K562 (cell line): Measurements from ENCODE around the gene DTD1. TPM values are rescaled to one million over a fixed set of nuclear protein-coding genes. Genes with fewer than 3 reads are reported as not detected.

Experiments
- ATAC-seq: fragments of 200-7000 bp; cut with Tn5 transposase; 3 replicates; pipeline ENCODE4 v1.9.1; 2020; ENCODE audit warnings: moderate library complexity
- BruUV-seq: library from RNA; stranded (reverse); fragments of 400-500 nt; replicated peaks from 2 replicates; lab custom pipeline; 2021; lab: Mats Ljungman, UMichigan
- CTCF ChIA-PET: fragments of 300-600 bp; formaldehyde crosslinking; extraction: SDS; loops from one replicate; lab custom pipeline; 2021; ENCODE audit warnings: low intra/inter-chr PET ratio; lab: Yijun Ruan, JAX
- POLR2A ChIA-PET: fragments of 300-600, 350-650 bp; sonication (Branson Sonifier 250); formaldehyde crosslinking; extraction: SDS; loops from one replicate; lab custom pipeline; 2021; ENCODE audit warnings: antibody characterized with exemption, inconsistent platforms; lab: Yijun Ruan, JAX
- DNase-seq, 4 experiments: peaks; one replicate each; pipeline versions ENCODE4 v3.0.0 to v3.0.0-alpha.2; 2011 to 2018; ENCODE audit warnings: low spot score in 3 of 4, mixed read lengths in 3 of 4; ENCODE audit errors: extremely low read depth in 1 of 4
- FAIRE-seq: peaks from 2 replicates; lab custom pipeline; 2011; peaks lifted over from hg19 to GRCh38; lab: Jason Lieb, UNC
- H2AFZ ChIP-seq: 2 replicates; pipeline ENCODE4 v1.6.0; 2011; ENCODE audit warnings: low read depth, low read length, control low read depth, inconsistent platforms
- H3K27ac ChIP-seq: fragments of 200-600 bp; 3 replicates; pipeline ENCODE4 v1.8.0; 2011; ENCODE audit warnings: low read depth, mild to moderate bottlenecking, control low read depth, inconsistent platforms, low read length, moderate library complexity, mixed read lengths; ENCODE audit errors: extremely low read depth
- H3K27me3 ChIP-seq, 2 experiments: fragments of 300-600 bp in 1 of 2; 2 replicates in 1 of 2; 3 replicates in 1 of 2; pipeline versions ENCODE4 v1.6.0 to v1.8.0; 2011; ENCODE audit warnings: inconsistent platforms in 2 of 2, low read length in 2 of 2, mild to moderate bottlenecking in 1 of 2, mixed read lengths in 1 of 2, moderate library complexity in 1 of 2; ENCODE audit not compliant: control insufficient read depth in 2 of 2, insufficient read depth in 2 of 2
- H3K36me3 ChIP-seq: fragments of 300-600 bp; 3 replicates; pipeline ENCODE4 v1.8.0; 2011; ENCODE audit warnings: mild to moderate bottlenecking, low read length, inconsistent platforms; ENCODE audit not compliant: control insufficient read depth, insufficient read depth
- H3K4me1 ChIP-seq, 2 experiments: fragments of 200-600 bp in 1 of 2; replicated peaks in 1 of 2; 2 replicates in 1 of 2; 3 replicates in 1 of 2; pipeline versions ENCODE4 v1.5.1 to v1.8.0; 2011; ENCODE audit warnings: inconsistent platforms in 2 of 2, low read length in 2 of 2, mild to moderate bottlenecking in 1 of 2, mixed read lengths in 1 of 2, moderate library complexity in 1 of 2; ENCODE audit not compliant: control insufficient read depth in 2 of 2, insufficient read depth in 2 of 2
- H3K4me2 ChIP-seq: 2 replicates; pipeline ENCODE4 v1.6.1; 2011; ENCODE audit warnings: low read length, control low read depth, inconsistent platforms, mixed read lengths; ENCODE audit not compliant: insufficient read depth
- H3K4me3 ChIP-seq: fragments of 200-600 bp; sonication (generic), shearing (Covaris generic); 2 replicates; pipeline ENCODE4 v1.5.1; 2016; ENCODE audit warnings: control low read depth, inconsistent platforms
- H3K79me2 ChIP-seq: fragments of 200-600 bp; 3 replicates; pipeline ENCODE4 v1.8.0; 2011; ENCODE audit warnings: low read length, inconsistent platforms; ENCODE audit not compliant: control insufficient read depth, insufficient read depth
- H3K9ac ChIP-seq, 2 experiments: 2 replicates each; pipeline versions ENCODE4 v1.6.0 to v1.6.1; 2011; ENCODE audit warnings: low read depth in 2 of 2, low read length in 2 of 2, control low read depth in 1 of 2, inconsistent platforms in 1 of 2, mild to moderate bottlenecking in 1 of 2, mixed read lengths in 1 of 2; ENCODE audit not compliant: insufficient read depth in 1 of 2
- H3K9me1 ChIP-seq: one replicate; pipeline ENCODE4 v1.6.0; 2011; ENCODE audit warnings: inconsistent platforms, mild to moderate bottlenecking, low read length, moderate library complexity; ENCODE audit not compliant: control insufficient read depth, insufficient read depth
- H3K9me3 ChIP-seq: replicated peaks from 2 replicates; pipeline ENCODE4 v1.5.1; 2011; ENCODE audit warnings: low read depth, low read length, inconsistent platforms; ENCODE audit not compliant: control insufficient read depth, insufficient read depth
- H4K20me1 ChIP-seq: replicated peaks from 2 replicates; pipeline ENCODE4 v1.6.1; 2011; ENCODE audit warnings: low read length, inconsistent platforms, mixed read lengths; ENCODE audit not compliant: control insufficient read depth, insufficient read depth
- AFF4 ChIP-seq: sonication (generic); formaldehyde crosslinking; IDR thresholded peaks from 2 replicates; pipeline ENCODE4 v1.8.0; 2023; ENCODE audit warnings: mild to moderate bottlenecking, missing genetic modification reagents
- CEBPB ChIP-seq: fragments of 450-650 bp; IDR thresholded peaks from 2 replicates; pipeline ENCODE4 v1.6.1; 2016; ENCODE audit warnings: missing genetic modification characterization, missing compliant biosample characterization
- DDX20 ChIP-seq: fragments of 450-650 bp; IDR thresholded peaks from 2 replicates; pipeline ENCODE4 v1.6.1; 2016; ENCODE audit warnings: missing genetic modification characterization, low read depth, mild to moderate bottlenecking, missing compliant biosample characterization, moderate library complexity
- EP300 ChIP-seq: IDR thresholded peaks from 2 replicates; pipeline ENCODE4 v1.6.1; 2012; ENCODE audit warnings: low read length, improper control_type of control experiment
- HCFC1 ChIP-seq: IDR thresholded peaks from 2 replicates; pipeline ENCODE4 v1.6.1; 2012; ENCODE audit warnings: low read depth, low read length, improper control_type of control experiment
- MYNN ChIP-seq, 2 experiments: sonication (generic); formaldehyde crosslinking in 1 of 2; IDR thresholded peaks; 2 replicates each; pipeline versions ENCODE4 v1.5.0 to v1.6.1; 2016 to 2020; ENCODE audit warnings: antibody characterized with exemption in 1 of 2, missing genetic modification reagents in 1 of 2
- NR3C1 ChIP-seq: sonication (generic); formaldehyde crosslinking; IDR thresholded peaks from 2 replicates; pipeline ENCODE4 v1.8.1; 2022; ENCODE audit warnings: missing genetic modification reagents
- PTBP1 ChIP-seq: fragments of 200-400 bp; formaldehyde crosslinking; IDR thresholded peaks from 2 replicates; pipeline ENCODE4 v1.6.1; 2017; ENCODE audit warnings: low read depth, low read length
- RUNX1 ChIP-seq: sonication (generic); IDR thresholded peaks from 2 replicates; pipeline ENCODE4 v1.6.1; 2016; ENCODE audit warnings: antibody characterized with exemption, low read depth
- SAFB2 ChIP-seq: fragments of 200-400 bp; formaldehyde crosslinking; IDR thresholded peaks from 2 replicates; pipeline ENCODE4 v1.6.1; 2018; ENCODE audit warnings: borderline replicate concordance, low read length, low read depth, moderate library complexity; ENCODE audit not compliant: severe bottlenecking
- SMAD3 ChIP-seq: fragments of 450-650 bp; formaldehyde crosslinking; conservative IDR thresholded peaks from 2 replicates; pipeline ENCODE4 v1.4.0; 2020; ENCODE audit warnings: mild to moderate bottlenecking
- SOX6 ChIP-seq: fragments of 450-650 bp; IDR thresholded peaks from 2 replicates; pipeline ENCODE4 v1.6.1; 2014; ENCODE audit warnings: mild to moderate bottlenecking
- ZNF778 ChIP-seq: fragments of 450-650 bp; formaldehyde crosslinking; IDR thresholded peaks from 2 replicates; pipeline ENCODE4 v1.4.0; 2020; ENCODE audit warnings: mild to moderate bottlenecking, moderate library complexity
- WGBS: fragments of 100-300 bp; shearing (Covaris generic); methylation state at CpG from one replicate; pipeline ENCODE4 v1.1.6; 2016; ENCODE audit warnings: low coverage, mixed read lengths; ENCODE audit not compliant: insufficient coverage; ENCODE audit errors: missing lambda C conversion rate; 5-methylcytosine and 5-hydroxymethylcytosine counted together
- in situ Hi-C: fragments of 300-500 bp; cut with MboI; formaldehyde crosslinking; loops from 4 replicates; pipeline ENCODE4 v1.15.0; 2018; ENCODE audit warnings: inconsistent platforms, mixed read lengths
- intact Hi-C: fragments of 100-400 bp; cut with micrococcal nuclease; formaldehyde crosslinking; loops from 2 replicates; pipeline ENCODE4 v1.14.2; 2022
- polyA plus RNA-seq, 8 experiments: library from polyadenylated mRNA; depleted of rRNA in 4 of 8; stranded (reverse) in 5 of 8; unstranded in 3 of 8; fragments of >200 nt; fragmentation: Nextera tagmentation in 2 of 8; fragmentation: Illumina TruSeq in 1 of 8; extraction: Ambion mirVana in 2 of 8; extraction: Trizol in 1 of 8; gene quantifications; 2 replicates each; pipeline versions ENCODE4 v1.2.1 to v1.2.3, GENCODE V29; 2011 to 2014; ENCODE audit warnings: inconsistent platforms in 1 of 8, missing spikeins in 1 of 8
- total RNA-seq, 7 experiments: library from RNA; depleted of rRNA in 6 of 7; stranded (reverse); fragments of >200 nt in 6 of 7; fragmentation: Illumina TruSeq in 2 of 7; extraction: Trizol in 2 of 7; gene quantifications; 2 replicates each; pipeline versions ENCODE4 v1.2.1 to v1.2.3, GENCODE V29; 2011 to 2021; ENCODE audit warnings: low replicate concordance in 1 of 7
- TF ChIP-seq, protein P1 (sequence below), 3 experiments: fragments of 200-800 bp in 1 of 3; fragments of 250-450 bp in 1 of 3; fragments of 450-650 bp in 1 of 3; sonication (Bioruptor Pico) in 1 of 3; sonication (Bioruptor generic) in 1 of 3; formaldehyde crosslinking in 1 of 3; IDR thresholded peaks; 2 replicates each; pipeline versions ENCODE4 v1.6.1 to v1.8.0; 2016 to 2022; ENCODE audit warnings: mild to moderate bottlenecking in 2 of 3, missing genetic modification characterization in 2 of 3, missing compliant biosample characterization in 1 of 3, moderate library complexity in 1 of 3

The DTD1 gene
- total and polyA plus RNA-seq, 9 of the 15 experiments (the other 6 are each of a cell fraction or from before 2014, with no cell fraction given): 5.7 to 28.6 (median 26.8) TPM

DNA sequence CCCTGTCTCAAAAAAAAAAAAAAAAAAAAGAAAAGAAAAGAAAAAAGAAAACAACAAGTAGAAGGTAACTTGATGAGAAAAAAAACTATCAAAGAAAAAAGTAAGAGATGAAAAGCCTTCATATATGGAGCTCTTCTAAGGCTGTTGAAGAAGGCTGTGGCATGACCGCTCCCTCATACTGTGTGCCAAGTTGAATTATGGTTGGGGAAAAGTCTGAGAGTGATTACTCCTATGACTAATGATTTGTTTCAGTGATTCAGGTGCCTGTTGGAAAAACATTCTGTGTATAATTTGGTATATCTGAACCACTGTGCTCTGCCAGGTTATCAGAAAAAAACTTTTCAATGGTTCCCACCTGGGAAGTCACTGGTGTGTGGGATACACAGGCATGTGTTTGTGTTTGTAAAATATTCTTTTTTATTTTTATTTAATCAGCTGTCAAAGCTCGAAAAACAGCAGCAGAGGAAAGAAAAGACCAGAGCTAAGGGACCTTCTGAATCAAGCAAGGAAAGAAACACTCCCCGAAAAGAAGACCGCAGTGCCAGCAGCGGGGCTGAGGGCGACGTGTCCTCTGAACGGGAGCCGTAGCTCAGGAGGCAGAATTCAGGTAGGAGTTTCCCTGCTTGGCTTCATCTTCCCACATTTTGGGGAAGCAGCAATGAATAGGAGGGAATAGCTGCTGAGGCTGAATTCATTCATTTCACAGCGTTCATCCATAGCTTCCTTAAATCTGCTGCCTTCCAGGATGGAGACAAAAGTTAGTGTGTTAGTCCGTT lies 156.0 kb downstream of the DTD1 start:
- Histone ChIP-seq H3K4me3 (no peak overlapping the region), H3K9ac (no peak overlapping the region), H3K36me3 (no peaks in the 10 kb centered on the region), H3K79me2 (no peaks in the 10 kb centered on the region), H3K9me3 (no peaks in the 10 kb centered on the region), H3K27me3 (no peaks in the 10 kb centered on the region), H3K9me1 (no peaks in the 10 kb centered on the region), H4K20me1 (no peaks in the 10 kb centered on the region), H3K4me2 (no peak overlapping the region), H3K4me1 (peaks cover 0 to 7% of the 10 kb centered on the region in 2 experiments; a peak in 4 of 5 replicates), H2AFZ (no peak overlapping the region), H3K27ac (no peak overlapping the region)
- no TSS peak for BruUV-seq
- in situ Hi-C loops (no loop called here), intact Hi-C loops (no loop called here)
- DNase-seq (no peak), FAIRE-seq (no peak), ATAC-seq (no peak)
- ChIA-PET POLR2A (no interaction called here), CTCF (interaction anchor here (0.6 kb wide), 1 partner anchor 777 kb away, joined by 3 read pairs; no protein-coding TSS in a partner anchor)
- 75% methylated on average over 10 of the region's 11 CpGs for WGBS
- TF ChIP-seq EP300 (no peak), NR3C1 (no peak), PTBP1 (no peak), DDX20 (no peak), SOX6 (no peak), SMAD3 (CRISPR knock-in tag) (no peak), AFF4 (CRISPR knock-in tag) (no peak), CEBPB (no peak), HCFC1 (no peak), ZNF778 (no peak), MYNN (IDR thresholded peaks at IDR 0.05) (no peak), MYNN (CRISPR knock-in tag; IDR thresholded peaks at IDR 0.05) (no peak), SAFB2 (no peak), RUNX1 (no peak)
- TF ChIP-seq, protein P1, sequence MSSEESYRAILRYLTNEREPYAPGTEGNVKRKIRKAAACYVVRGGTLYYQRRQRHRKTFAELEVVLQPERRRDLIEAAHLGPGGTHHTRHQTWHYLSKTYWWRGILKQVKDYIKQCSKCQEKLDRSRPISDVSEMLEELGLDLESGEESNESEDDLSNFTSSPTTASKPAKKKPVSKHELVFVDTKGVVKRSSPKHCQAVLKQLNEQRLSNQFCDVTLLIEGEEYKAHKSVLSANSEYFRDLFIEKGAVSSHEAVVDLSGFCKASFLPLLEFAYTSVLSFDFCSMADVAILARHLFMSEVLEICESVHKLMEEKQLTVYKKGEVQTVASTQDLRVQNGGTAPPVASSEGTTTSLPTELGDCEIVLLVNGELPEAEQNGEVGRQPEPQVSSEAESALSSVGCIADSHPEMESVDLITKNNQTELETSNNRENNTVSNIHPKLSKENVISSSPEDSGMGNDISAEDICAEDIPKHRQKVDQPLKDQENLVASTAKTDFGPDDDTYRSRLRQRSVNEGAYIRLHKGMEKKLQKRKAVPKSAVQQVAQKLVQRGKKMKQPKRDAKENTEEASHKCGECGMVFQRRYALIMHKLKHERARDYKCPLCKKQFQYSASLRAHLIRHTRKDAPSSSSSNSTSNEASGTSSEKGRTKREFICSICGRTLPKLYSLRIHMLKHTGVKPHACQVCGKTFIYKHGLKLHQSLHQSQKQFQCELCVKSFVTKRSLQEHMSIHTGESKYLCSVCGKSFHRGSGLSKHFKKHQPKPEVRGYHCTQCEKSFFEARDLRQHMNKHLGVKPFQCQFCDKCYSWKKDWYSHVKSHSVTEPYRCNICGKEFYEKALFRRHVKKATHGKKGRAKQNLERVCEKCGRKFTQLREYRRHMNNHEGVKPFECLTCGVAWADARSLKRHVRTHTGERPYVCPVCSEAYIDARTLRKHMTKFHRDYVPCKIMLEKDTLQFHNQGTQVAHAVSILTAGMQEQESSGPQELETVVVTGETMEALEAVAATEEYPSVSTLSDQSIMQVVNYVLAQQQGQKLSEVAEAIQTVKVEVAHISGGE (CRISPR knock-in tag; IDR thresholded peaks at IDR 0.05): no peak
